ENCODE measurements around the gene PHC2.

The PHC2 gene

GRCh38 chr1:33433509-33434362 is 2.8 kb upstream of the PHC2 start (continued):
- TF ChIP-seq ZNF626 (tag by site-specific recombination; IDR thresholded peaks at IDR 0.05) (no peak), ZNF791 (tag by site-specific recombination; IDR thresholded peaks at IDR 0.05) (0 out of 2 replicates have a peak, but pooled peaks have one; percentile 13), ZNF529 (tag by site-specific recombination; IDR thresholded peaks at IDR 0.05; ENCODE audit: insufficient replicate concordance) (no peak), KLF16 (tag by site-specific recombination; IDR thresholded peaks at IDR 0.05) (no peak), GFI1B (tag by site-specific recombination; IDR thresholded peaks at IDR 0.05) (no peak), ZXDB (tag by site-specific recombination; IDR thresholded peaks at IDR 0.05) (peak; percentile 35; the same call in 1 of the 2 replicates), ZBTB48 (tag by site-specific recombination; IDR thresholded peaks at IDR 0.05) (peak; percentile 72; the same call in 1 of the 2 replicates), ZNF623 (tag by site-specific recombination; IDR thresholded peaks at IDR 0.05) (no peak), ZNF174 (tag by site-specific recombination; IDR thresholded peaks at IDR 0.05) (no peak), TRIM28 (IDR thresholded peaks at IDR 0.05; ENCODE audit: borderline replicate concordance, low read length) (peak; percentile 46; the same call in 1 of the 2 replicates), ZNF830 (tag by site-specific recombination; IDR thresholded peaks at IDR 0.05; ENCODE audit: low read depth) (no peak), ZNF121 (tag by site-specific recombination; IDR thresholded peaks at IDR 0.05) (no peak), ZNF37A (tag by site-specific recombination; IDR thresholded peaks at IDR 0.05) (no peak), ZFP69B (tag by site-specific recombination; IDR thresholded peaks at IDR 0.05) (0 out of 2 replicates have a peak, but pooled peaks have one; percentile 26), ZNF596 (tag by site-specific recombination; IDR thresholded peaks at IDR 0.05) (no peak), ZNF335 (tag by site-specific recombination; conservative IDR thresholded peaks at IDR 0.05) (0 out of 2 replicates have a peak, but pooled peaks have one; percentile 25), ZNF248 (tag by site-specific recombination; IDR thresholded peaks at IDR 0.05) (0 out of 2 replicates have a peak, but pooled peaks have one; percentile 42), ZBTB21 (tag by site-specific recombination; IDR thresholded peaks at IDR 0.05) (peak; percentile 46; the same call in 1 of the 2 replicates), GLIS1 (tag by site-specific recombination; IDR thresholded peaks at IDR 0.05) (peak; percentile 37; the same call in 1 of the 2 replicates), MEIS1 (CRISPR knock-in tag; IDR thresholded peaks at IDR 0.05; ENCODE audit: borderline replicate concordance) (peak; percentile 69; the same call in 1 of the 2 replicates), KLF8 (tag by site-specific recombination; IDR thresholded peaks at IDR 0.05) (peak; percentile 68), ZEB2 (tag by site-specific recombination; IDR thresholded peaks at IDR 0.05) (peak; percentile 90), ZNF311 (tag by site-specific recombination; IDR thresholded peaks at IDR 0.05; ENCODE audit: borderline replicate concordance) (no peak), ZNF561 (tag by site-specific recombination; IDR thresholded peaks at IDR 0.05; ENCODE audit: borderline replicate concordance) (no peak), BCL11A (tag by site-specific recombination; IDR thresholded peaks at IDR 0.05; ENCODE audit: low read depth) (no peak), ZSCAN16 (tag by site-specific recombination; IDR thresholded peaks at IDR 0.05) (no peak)
- TF ChIP-seq, protein P1, sequence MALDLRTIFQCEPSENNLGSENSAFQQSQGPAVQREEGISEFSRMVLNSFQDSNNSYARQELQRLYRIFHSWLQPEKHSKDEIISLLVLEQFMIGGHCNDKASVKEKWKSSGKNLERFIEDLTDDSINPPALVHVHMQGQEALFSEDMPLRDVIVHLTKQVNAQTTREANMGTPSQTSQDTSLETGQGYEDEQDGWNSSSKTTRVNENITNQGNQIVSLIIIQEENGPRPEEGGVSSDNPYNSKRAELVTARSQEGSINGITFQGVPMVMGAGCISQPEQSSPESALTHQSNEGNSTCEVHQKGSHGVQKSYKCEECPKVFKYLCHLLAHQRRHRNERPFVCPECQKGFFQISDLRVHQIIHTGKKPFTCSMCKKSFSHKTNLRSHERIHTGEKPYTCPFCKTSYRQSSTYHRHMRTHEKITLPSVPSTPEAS (tag by site-specific recombination; IDR thresholded peaks at IDR 0.05) = peak; percentile 78
- TF ChIP-seq, protein P2, sequence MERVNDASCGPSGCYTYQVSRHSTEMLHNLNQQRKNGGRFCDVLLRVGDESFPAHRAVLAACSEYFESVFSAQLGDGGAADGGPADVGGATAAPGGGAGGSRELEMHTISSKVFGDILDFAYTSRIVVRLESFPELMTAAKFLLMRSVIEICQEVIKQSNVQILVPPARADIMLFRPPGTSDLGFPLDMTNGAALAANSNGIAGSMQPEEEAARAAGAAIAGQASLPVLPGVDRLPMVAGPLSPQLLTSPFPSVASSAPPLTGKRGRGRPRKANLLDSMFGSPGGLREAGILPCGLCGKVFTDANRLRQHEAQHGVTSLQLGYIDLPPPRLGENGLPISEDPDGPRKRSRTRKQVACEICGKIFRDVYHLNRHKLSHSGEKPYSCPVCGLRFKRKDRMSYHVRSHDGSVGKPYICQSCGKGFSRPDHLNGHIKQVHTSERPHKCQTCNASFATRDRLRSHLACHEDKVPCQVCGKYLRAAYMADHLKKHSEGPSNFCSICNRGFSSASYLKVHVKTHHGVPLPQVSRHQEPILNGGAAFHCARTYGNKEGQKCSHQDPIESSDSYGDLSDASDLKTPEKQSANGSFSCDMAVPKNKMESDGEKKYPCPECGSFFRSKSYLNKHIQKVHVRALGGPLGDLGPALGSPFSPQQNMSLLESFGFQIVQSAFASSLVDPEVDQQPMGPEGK (tag by site-specific recombination; IDR thresholded peaks at IDR 0.05) = peak; percentile 82
- TF ChIP-seq, protein P3, sequence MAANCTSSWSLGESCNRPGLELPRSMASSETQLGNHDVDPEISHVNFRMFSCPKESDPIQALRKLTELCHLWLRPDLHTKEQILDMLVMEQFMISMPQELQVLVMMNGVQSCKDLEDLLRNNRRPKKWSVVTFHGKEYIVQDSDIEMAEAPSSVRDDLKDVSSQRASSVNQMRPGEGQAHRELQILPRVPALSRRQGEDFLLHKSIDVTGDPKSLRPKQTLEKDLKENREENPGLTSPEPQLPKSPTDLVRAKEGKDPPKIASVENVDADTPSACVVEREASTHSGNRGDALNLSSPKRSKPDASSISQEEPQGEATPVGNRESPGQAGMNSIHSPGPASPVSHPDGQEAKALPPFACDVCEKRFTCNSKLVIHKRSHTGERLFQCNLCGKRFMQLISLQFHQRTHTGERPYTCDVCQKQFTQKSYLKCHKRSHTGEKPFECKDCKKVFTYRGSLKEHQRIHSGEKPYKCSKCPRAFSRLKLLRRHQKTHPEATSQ (tag by site-specific recombination; IDR thresholded peaks at IDR 0.05) = no peak
- TF ChIP-seq, protein P4, sequence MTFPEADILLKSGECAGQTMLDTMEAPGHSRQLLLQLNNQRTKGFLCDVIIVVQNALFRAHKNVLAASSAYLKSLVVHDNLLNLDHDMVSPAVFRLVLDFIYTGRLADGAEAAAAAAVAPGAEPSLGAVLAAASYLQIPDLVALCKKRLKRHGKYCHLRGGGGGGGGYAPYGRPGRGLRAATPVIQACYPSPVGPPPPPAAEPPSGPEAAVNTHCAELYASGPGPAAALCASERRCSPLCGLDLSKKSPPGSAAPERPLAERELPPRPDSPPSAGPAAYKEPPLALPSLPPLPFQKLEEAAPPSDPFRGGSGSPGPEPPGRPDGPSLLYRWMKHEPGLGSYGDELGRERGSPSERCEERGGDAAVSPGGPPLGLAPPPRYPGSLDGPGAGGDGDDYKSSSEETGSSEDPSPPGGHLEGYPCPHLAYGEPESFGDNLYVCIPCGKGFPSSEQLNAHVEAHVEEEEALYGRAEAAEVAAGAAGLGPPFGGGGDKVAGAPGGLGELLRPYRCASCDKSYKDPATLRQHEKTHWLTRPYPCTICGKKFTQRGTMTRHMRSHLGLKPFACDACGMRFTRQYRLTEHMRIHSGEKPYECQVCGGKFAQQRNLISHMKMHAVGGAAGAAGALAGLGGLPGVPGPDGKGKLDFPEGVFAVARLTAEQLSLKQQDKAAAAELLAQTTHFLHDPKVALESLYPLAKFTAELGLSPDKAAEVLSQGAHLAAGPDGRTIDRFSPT (tag by site-specific recombination; IDR thresholded peaks at IDR 0.05) = peak; percentile 71
- TF ChIP-seq, protein P5, sequence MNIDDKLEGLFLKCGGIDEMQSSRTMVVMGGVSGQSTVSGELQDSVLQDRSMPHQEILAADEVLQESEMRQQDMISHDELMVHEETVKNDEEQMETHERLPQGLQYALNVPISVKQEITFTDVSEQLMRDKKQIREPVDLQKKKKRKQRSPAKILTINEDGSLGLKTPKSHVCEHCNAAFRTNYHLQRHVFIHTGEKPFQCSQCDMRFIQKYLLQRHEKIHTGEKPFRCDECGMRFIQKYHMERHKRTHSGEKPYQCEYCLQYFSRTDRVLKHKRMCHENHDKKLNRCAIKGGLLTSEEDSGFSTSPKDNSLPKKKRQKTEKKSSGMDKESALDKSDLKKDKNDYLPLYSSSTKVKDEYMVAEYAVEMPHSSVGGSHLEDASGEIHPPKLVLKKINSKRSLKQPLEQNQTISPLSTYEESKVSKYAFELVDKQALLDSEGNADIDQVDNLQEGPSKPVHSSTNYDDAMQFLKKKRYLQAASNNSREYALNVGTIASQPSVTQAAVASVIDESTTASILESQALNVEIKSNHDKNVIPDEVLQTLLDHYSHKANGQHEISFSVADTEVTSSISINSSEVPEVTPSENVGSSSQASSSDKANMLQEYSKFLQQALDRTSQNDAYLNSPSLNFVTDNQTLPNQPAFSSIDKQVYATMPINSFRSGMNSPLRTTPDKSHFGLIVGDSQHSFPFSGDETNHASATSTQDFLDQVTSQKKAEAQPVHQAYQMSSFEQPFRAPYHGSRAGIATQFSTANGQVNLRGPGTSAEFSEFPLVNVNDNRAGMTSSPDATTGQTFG (tag by site-specific recombination; IDR thresholded peaks at IDR 0.05; ENCODE audit: borderline replicate concordance) = peak; percentile 56; the same call in 1 of the 2 replicates
